Measurements from ENCODE around the gene SPINT1.

The SPINT1 gene

GRCh38 chr15:40803688-40804087 is 40.2 kb upstream of the SPINT1 start:
- Histone ChIP-seq H3K27ac (ENCODE audit: low read depth, low read length) (no peak overlapping the region), H4K8ac (ENCODE audit: low read depth, low read length) (no peak overlapping the region), H3K27me3 (ENCODE audit: insufficient read depth, low read length, poor library complexity) (no peaks in the 10 kb centered on the region), H3K36me3 (ENCODE audit: control insufficient read depth, insufficient read depth, low read length) (no peaks in the 10 kb centered on the region), H3K18ac (ENCODE audit: low read length) (no peak overlapping the region), H2BK5ac (ENCODE audit: low read length) (no peak overlapping the region), H2BK15ac (replicated peaks; ENCODE audit: low read depth) (no peak overlapping the region), H3K9ac (ENCODE audit: low read length) (no peak overlapping the region), H3K4ac (ENCODE audit: low read depth, low read length) (no peak overlapping the region), H4K5ac (ENCODE audit: low read length) (no peak overlapping the region), H3K4me2 (ENCODE audit: low read length) (no peak overlapping the region), H3K56ac (ENCODE audit: low read length) (no peak overlapping the region), H2BK120ac (ENCODE audit: low read depth, low read length) (no peak overlapping the region), H3K79me2 (ENCODE audit: control insufficient read depth, insufficient read depth, low read length) (no peaks in the 10 kb centered on the region), H3K4me1 (ENCODE audit: control insufficient read depth, low read depth, low read length) (peaks cover 3% of the 10 kb centered on the region), H3K4me3 (ENCODE audit: low read length) (no peak overlapping the region), H3K79me1 (ENCODE audit: low read length) (no peaks in the 10 kb centered on the region), H2AK5ac (ENCODE audit: low read length) (no peak overlapping the region), H3K23ac (ENCODE audit: low read length) (no peak overlapping the region)
- no peak for DNase-seq
- WGBS (ENCODE audit: extremely low coverage, insufficient coverage, low lambda C conversion rate) = no CpG with 5 or more reads among the region's 1 CpG

- Histone ChIP-seq H3K9ac (ENCODE audit: low read length) (peak overlapping the region; percentile 84), H2BK15ac (replicated peaks; ENCODE audit: low read depth) (no peak overlapping the region), H3K27ac (ENCODE audit: low read depth, low read length) (no peak overlapping the region), H4K5ac (ENCODE audit: low read length) (no peak overlapping the region), H3K23ac (ENCODE audit: low read length) (no peak overlapping the region), H3K56ac (ENCODE audit: low read length) (peak overlapping the region; percentile 98), H3K4me3 (ENCODE audit: low read length) (no peak overlapping the region), H3K79me1 (ENCODE audit: low read length) (no peaks in the 10 kb centered on the region), H4K8ac (ENCODE audit: low read depth, low read length) (no peak overlapping the region), H2AK5ac (ENCODE audit: low read length) (no peak overlapping the region), H3K18ac (ENCODE audit: low read length) (no peak overlapping the region), H3K27me3 (ENCODE audit: insufficient read depth, low read length, poor library complexity) (no peaks in the 10 kb centered on the region), H3K4me2 (ENCODE audit: low read length) (peak overlapping the region; percentile 27), H2BK5ac (ENCODE audit: low read length) (no peak overlapping the region), H3K4me1 (ENCODE audit: control insufficient read depth, low read depth, low read length) (no peaks in the 10 kb centered on the region), H3K36me3 (ENCODE audit: control insufficient read depth, insufficient read depth, low read length) (no peaks in the 10 kb centered on the region), H2BK120ac (ENCODE audit: low read depth, low read length) (no peak overlapping the region), H3K79me2 (ENCODE audit: control insufficient read depth, insufficient read depth, low read length) (no peaks in the 10 kb centered on the region), H3K4ac (ENCODE audit: low read depth, low read length) (no peak overlapping the region)
- WGBS (ENCODE audit: extremely low coverage, insufficient coverage, low lambda C conversion rate) = no CpG with 5 or more reads among the region's 2 CpGs
- DNase-seq = no peak
Measured at GRCh38 chr15:40806672-40807027, 37.2 kb upstream of the SPINT1 start.

GRCh38 chr15:40807028-40807887 is 36.6 kb upstream of the SPINT1 start, which contains the start of the genes DNAJC17 and ZFYVE19:
Gene DNAJC17 (minus strand): TSS chr15:40807473. CDS start chr15:40807446, 27 bp downstream.
Gene ZFYVE19 (plus strand): TSS chr15:40807089. CDS start chr15:40807590, 501 bp downstream.
- Histone ChIP-seq H3K4me2 (ENCODE audit: low read length) (peak within 1 kb of the TSS; percentile 84), H4K8ac (ENCODE audit: low read depth, low read length) (no peak within 1 kb of the TSS), H2AK5ac (ENCODE audit: low read length) (no peak within 1 kb of the TSS), H3K56ac (ENCODE audit: low read length) (peak within 1 kb of the TSS; percentile 98), H4K5ac (ENCODE audit: low read length) (no peak within 1 kb of the TSS), H2BK15ac (replicated peaks; ENCODE audit: low read depth) (no peak within 1 kb of the TSS), H3K4me3 (ENCODE audit: low read length) (peak within 1 kb of the TSS; percentile 80), H2BK5ac (ENCODE audit: low read length) (peak within 1 kb of the TSS; percentile 36), H3K27me3 (ENCODE audit: insufficient read depth, low read length, poor library complexity) (no peaks in the 10 kb centered on the region), H3K4me1 (ENCODE audit: control insufficient read depth, low read depth, low read length) (no peaks in the 10 kb centered on the region), H3K4ac (ENCODE audit: low read depth, low read length) (peak within 1 kb of the TSS; percentile 44), H3K23ac (ENCODE audit: low read length) (no peak within 1 kb of the TSS), H3K27ac (ENCODE audit: low read depth, low read length) (peak within 1 kb of the TSS; percentile 10), H3K18ac (ENCODE audit: low read length) (peak within 1 kb of the TSS; percentile 62), H3K36me3 (ENCODE audit: control insufficient read depth, insufficient read depth, low read length) (no peaks in the 10 kb centered on the region), H3K9ac (ENCODE audit: low read length) (peak within 1 kb of the TSS; percentile 84), H2BK120ac (ENCODE audit: low read depth, low read length) (no peak within 1 kb of the TSS), H3K79me2 (ENCODE audit: control insufficient read depth, insufficient read depth, low read length) (no peaks in the 10 kb centered on the region), H3K79me1 (ENCODE audit: low read length) (no peaks in the 10 kb centered on the region)
- no CpG with 5 or more reads among the region's 64 CpGs for WGBS (ENCODE audit: extremely low coverage, insufficient coverage, low lambda C conversion rate)
- peak; percentile 99 for DNase-seq

GRCh38 chr15:40807888-40808461 is 35.9 kb upstream of the SPINT1 start:
- no peak overlapping the region for H4K5ac ChIP-seq (ENCODE audit: low read length)
- H2BK120ac ChIP-seq (ENCODE audit: low read depth, low read length) = no peak overlapping the region
- no peaks in the 10 kb centered on the region for H3K79me1 ChIP-seq (ENCODE audit: low read length)
- no peak overlapping the region for H3K27ac ChIP-seq (ENCODE audit: low read depth, low read length)
- no CpG with 5 or more reads among the region's 19 CpGs for WGBS (ENCODE audit: extremely low coverage, insufficient coverage, low lambda C conversion rate)
- H3K4me2 ChIP-seq (ENCODE audit: low read length) = peak overlapping the region; percentile 84
- H3K4me1 ChIP-seq (ENCODE audit: control insufficient read depth, low read depth, low read length) = no peaks in the 10 kb centered on the region
- H3K4me3 ChIP-seq (ENCODE audit: low read length) = peak overlapping the region; percentile 61
- no peak overlapping the region for H2AK5ac ChIP-seq (ENCODE audit: low read length)
- H4K8ac ChIP-seq (ENCODE audit: low read depth, low read length) = no peak overlapping the region
- no peaks in the 10 kb centered on the region for H3K79me2 ChIP-seq (ENCODE audit: control insufficient read depth, insufficient read depth, low read length)
- DNase-seq = no peak
- H2BK15ac ChIP-seq (replicated peaks; ENCODE audit: low read depth) = no peak overlapping the region
- no peak overlapping the region for H3K18ac ChIP-seq (ENCODE audit: low read length)
- H3K23ac ChIP-seq (ENCODE audit: low read length) = no peak overlapping the region
- peak overlapping the region; percentile 93 for H3K56ac ChIP-seq (ENCODE audit: low read length)
- peak overlapping the region; percentile 81 for H3K9ac ChIP-seq (ENCODE audit: low read length)
- no peaks in the 10 kb centered on the region for H3K36me3 ChIP-seq (ENCODE audit: control insufficient read depth, insufficient read depth, low read length)
- H3K4ac ChIP-seq (ENCODE audit: low read depth, low read length) = no peak overlapping the region
- no peaks in the 10 kb centered on the region for H3K27me3 ChIP-seq (ENCODE audit: insufficient read depth, low read length, poor library complexity)
- no peak overlapping the region for H2BK5ac ChIP-seq (ENCODE audit: low read length)

- no peak overlapping the region for H2BK120ac ChIP-seq (ENCODE audit: low read depth, low read length)
- no peak overlapping the region for H4K8ac ChIP-seq (ENCODE audit: low read depth, low read length)
- H3K4me3 ChIP-seq (ENCODE audit: low read length) = no peak overlapping the region
- no peak overlapping the region for H3K18ac ChIP-seq (ENCODE audit: low read length)
- no peak for DNase-seq
- no peak overlapping the region for H3K27ac ChIP-seq (ENCODE audit: low read depth, low read length)
- H3K27me3 ChIP-seq (ENCODE audit: insufficient read depth, low read length, poor library complexity) = no peaks in the 10 kb centered on the region
- H3K4me1 ChIP-seq (ENCODE audit: control insufficient read depth, low read depth, low read length) = no peaks in the 10 kb centered on the region
- H2BK15ac ChIP-seq (replicated peaks; ENCODE audit: low read depth) = no peak overlapping the region
- H3K4ac ChIP-seq (ENCODE audit: low read depth, low read length) = no peak overlapping the region
- H2BK5ac ChIP-seq (ENCODE audit: low read length) = no peak overlapping the region
- no peaks in the 10 kb centered on the region for H3K79me1 ChIP-seq (ENCODE audit: low read length)
- H3K4me2 ChIP-seq (ENCODE audit: low read length) = no peak overlapping the region
- H3K36me3 ChIP-seq (ENCODE audit: control insufficient read depth, insufficient read depth, low read length) = no peaks in the 10 kb centered on the region
- no CpG with 5 or more reads among the region's 8 CpGs for WGBS (ENCODE audit: extremely low coverage, insufficient coverage, low lambda C conversion rate)
- no peak overlapping the region for H2AK5ac ChIP-seq (ENCODE audit: low read length)
- peak overlapping the region; percentile 9 for H3K9ac ChIP-seq (ENCODE audit: low read length)
- H4K5ac ChIP-seq (ENCODE audit: low read length) = no peak overlapping the region
- H3K56ac ChIP-seq (ENCODE audit: low read length) = no peak overlapping the region
- no peak overlapping the region for H3K23ac ChIP-seq (ENCODE audit: low read length)
- H3K79me2 ChIP-seq (ENCODE audit: control insufficient read depth, insufficient read depth, low read length) = no peaks in the 10 kb centered on the region
Measured at GRCh38 chr15:40808861-40809450, 34.9 kb upstream of the SPINT1 start.

Measured in mesendoderm (in vitro differentiated cells).